IPS-20b (cell line): ENCODE data around the gene ARHGAP24.
"Not testable (repeated sequence)": the region's sequence is repeated elsewhere in the genome, so short reads cannot be mapped to it uniquely, and the experiment has no call there.

ENCODE experiments used
- H3K27ac ChIP-seq: one replicate; pipeline ENCODE4 v1.5.1; 2013; ENCODE audit warnings: low read length
- H3K27me3 ChIP-seq: 2 replicates; pipeline ENCODE4 v1.6.1; 2013; ENCODE audit warnings: mild to moderate bottlenecking, low read length, inconsistent platforms; ENCODE audit not compliant: insufficient read depth
- H3K36me3 ChIP-seq: 2 replicates; pipeline ENCODE4 v1.6.1; 2013; ENCODE audit warnings: low read depth, mild to moderate bottlenecking, inconsistent platforms, low read length, moderate library complexity; ENCODE audit not compliant: insufficient read depth
- H3K4me1 ChIP-seq: 2 replicates; pipeline ENCODE4 v1.6.1; 2013; ENCODE audit warnings: mild to moderate bottlenecking, control low read depth, inconsistent platforms, low read length, moderate library complexity; ENCODE audit not compliant: insufficient read depth
- H3K4me3 ChIP-seq: 2 replicates; pipeline ENCODE4 v1.5.1; 2013; ENCODE audit warnings: mild to moderate bottlenecking, low read length, inconsistent platforms
- H3K9ac ChIP-seq: 2 replicates; pipeline ENCODE4 v1.6.1; 2013; ENCODE audit warnings: low read depth, mild to moderate bottlenecking, inconsistent platforms, low read length, moderate library complexity
- H3K9me3 ChIP-seq: 2 replicates; pipeline ENCODE4 v1.6.1; 2013; ENCODE audit warnings: mild to moderate bottlenecking, low read depth, low read length, inconsistent platforms; ENCODE audit not compliant: insufficient read depth

ARHGAP24 gene

GRCh38 chr4:85639946-85640345, 165.0 kb downstream of the ARHGAP24 start:
- no peaks in the 10 kb centered on the region for H3K27me3 ChIP-seq
- H3K9ac ChIP-seq = no peak overlapping the region
- no peak overlapping the region for H3K4me3 ChIP-seq
- no peaks in the 10 kb centered on the region for H3K4me1 ChIP-seq
- no peak overlapping the region for H3K27ac ChIP-seq
- H3K9me3 ChIP-seq = no peaks in the 10 kb centered on the region
- H3K36me3 ChIP-seq = no peaks in the 10 kb centered on the region

GRCh38 chr4:85642356-85643100, 167.6 kb downstream of the ARHGAP24 start:
- Histone ChIP-seq H3K27ac (no peak overlapping the region), H3K27me3 (no peaks in the 10 kb centered on the region), H3K9me3 (no peaks in the 10 kb centered on the region), H3K4me3 (no peak overlapping the region), H3K9ac (no peak overlapping the region), H3K36me3 (no peaks in the 10 kb centered on the region), H3K4me1 (no peaks in the 10 kb centered on the region)

GRCh38 chr4:85644061-85644460, 169.1 kb downstream of the ARHGAP24 start:
- Histone ChIP-seq H3K36me3 (no peaks in the 10 kb centered on the region), H3K9me3 (no peaks in the 10 kb centered on the region), H3K27ac (no peak overlapping the region), H3K4me1 (no peaks in the 10 kb centered on the region), H3K9ac (no peak overlapping the region), H3K27me3 (no peaks in the 10 kb centered on the region), H3K4me3 (no peak overlapping the region)

GRCh38 chr4:85650908-85651307, 176.0 kb downstream of the ARHGAP24 start:
- Histone ChIP-seq H3K4me3 (no peak overlapping the region), H3K9ac (no peak overlapping the region), H3K27ac (no peak overlapping the region), H3K9me3 (no peaks in the 10 kb centered on the region), H3K4me1 (no peaks in the 10 kb centered on the region), H3K36me3 (no peaks in the 10 kb centered on the region), H3K27me3 (no peaks in the 10 kb centered on the region)

- H3K9me3 ChIP-seq = no peaks in the 10 kb centered on the region
- no peaks in the 10 kb centered on the region for H3K4me1 ChIP-seq
- H3K27me3 ChIP-seq = no peaks in the 10 kb centered on the region
- H3K27ac ChIP-seq = no peak overlapping the region
- no peak overlapping the region for H3K9ac ChIP-seq
- H3K36me3 ChIP-seq = no peaks in the 10 kb centered on the region
- H3K4me3 ChIP-seq = no peak overlapping the region
These were observed 182.0 kb downstream of the ARHGAP24 start for GRCh38 chr4:85656759-85657505.

GRCh38 chr4:85658766-85659439, 184.0 kb downstream of the ARHGAP24 start:
- Histone ChIP-seq H3K4me1 (no peaks in the 10 kb centered on the region), H3K4me3 (no peak overlapping the region), H3K36me3 (no peaks in the 10 kb centered on the region), H3K27ac (no peak overlapping the region), H3K9me3 (no peaks in the 10 kb centered on the region), H3K9ac (no peak overlapping the region), H3K27me3 (no peaks in the 10 kb centered on the region)

- Histone ChIP-seq H3K9ac (no peak overlapping the region), H3K27me3 (no peaks in the 10 kb centered on the region), H3K27ac (no peak overlapping the region), H3K4me3 (no peak overlapping the region), H3K9me3 (no peaks in the 10 kb centered on the region), H3K36me3 (no peaks in the 10 kb centered on the region), H3K4me1 (no peaks in the 10 kb centered on the region)
These were observed 184.8 kb downstream of the ARHGAP24 start for GRCh38 chr4:85659610-85660218.

GRCh38 chr4:85666625-85667024, 191.7 kb downstream of the ARHGAP24 start:
- H3K27me3 ChIP-seq, H3K9ac ChIP-seq, H3K4me1 ChIP-seq, H3K36me3 ChIP-seq, H3K4me3 ChIP-seq, H3K27ac ChIP-seq: not testable (repeated sequence)
- peaks cover 19% of the 10 kb centered on the region for H3K9me3 ChIP-seq

GRCh38 chr4:85669204-85669603, 194.3 kb downstream of the ARHGAP24 start:
- Histone ChIP-seq H3K27ac (no peak overlapping the region), H3K27me3 (no peaks in the 10 kb centered on the region), H3K4me1 (peaks cover 4% of the 10 kb centered on the region; the same call in 1 of the 2 replicates), H3K4me3 (no peak overlapping the region), H3K9me3 (peaks cover 19% of the 10 kb centered on the region), H3K9ac (no peak overlapping the region), H3K36me3 (peaks cover 6% of the 10 kb centered on the region; the same call in 1 of the 2 replicates)

- Histone ChIP-seq H3K27ac (no peak overlapping the region), H3K27me3 (no peaks in the 10 kb centered on the region), H3K9me3 (peaks cover 19% of the 10 kb centered on the region), H3K9ac (no peak overlapping the region), H3K36me3 (peaks cover 6% of the 10 kb centered on the region; the same call in 1 of the 2 replicates), H3K4me3 (no peak overlapping the region), H3K4me1 (peaks cover 8% of the 10 kb centered on the region)
These were observed 195.1 kb downstream of the ARHGAP24 start for GRCh38 chr4:85669992-85670548.

GRCh38 chr4:85671120-85671519, 196.2 kb downstream of the ARHGAP24 start:
- Histone ChIP-seq H3K4me1 (peaks cover 18% of the 10 kb centered on the region), H3K27me3 (no peaks in the 10 kb centered on the region), H3K27ac (no peak overlapping the region), H3K4me3 (no peak overlapping the region), H3K36me3 (peaks cover 6% of the 10 kb centered on the region; the same call in 1 of the 2 replicates), H3K9me3 (peaks cover 19% of the 10 kb centered on the region), H3K9ac (no peak overlapping the region)
